ENCODE measurements around the gene C2CD4A.

C2CD4A gene

GRCh38 chr15:62104401-62104800 lies 37.6 kb downstream of the C2CD4A start:
- DNase-seq: peak; percentile 50

- no peak for DNase-seq
Measured at GRCh38 chr15:62104846-62105245, 38.1 kb downstream of the C2CD4A start.

- no peak for DNase-seq
Measured at GRCh38 chr15:62105266-62105665, 38.5 kb downstream of the C2CD4A start.

GRCh38 chr15:62106096-62106495 lies 39.3 kb downstream of the C2CD4A start:
- no peak for DNase-seq

GRCh38 chr15:62107571-62108121 lies 40.9 kb downstream of the C2CD4A start:
- no peak for DNase-seq

- no peak for DNase-seq
Measured at GRCh38 chr15:62108411-62108810, 41.6 kb downstream of the C2CD4A start.

GRCh38 chr15:62109437-62109836 lies 42.7 kb downstream of the C2CD4A start:
- peak; percentile 33 for DNase-seq

- DNase-seq: peak; percentile 41
Measured at GRCh38 chr15:62109982-62110851, 43.4 kb downstream of the C2CD4A start.

- no peak for DNase-seq
Measured at GRCh38 chr15:62112081-62112480, 45.3 kb downstream of the C2CD4A start.

GRCh38 chr15:62112616-62113593 lies 46.1 kb downstream of the C2CD4A start:
- no peak for DNase-seq

- no peak for DNase-seq
Measured at GRCh38 chr15:62115847-62116246, 49.1 kb downstream of the C2CD4A start.

- DNase-seq: no peak
Measured at GRCh38 chr15:62118520-62119226, 51.9 kb downstream of the C2CD4A start.

GRCh38 chr15:62119227-62119864 lies 52.6 kb downstream of the C2CD4A start:
- no peak for DNase-seq

- DNase-seq: no peak
Measured at GRCh38 chr15:62119874-62120273, 53.1 kb downstream of the C2CD4A start.

All from right hindlimb (tissue), 1 donor.